ENCODE results near the gene MRPS15. TPM values are rescaled to one million over a fixed set of nuclear protein-coding genes. Genes with fewer than 3 reads are reported as not detected.
"Not testable (repeated sequence)": the region's sequence is repeated elsewhere in the genome, so short reads cannot be mapped to it uniquely, and the experiment has no call there.

Gene MRPS15
- polyA plus RNA-seq, 3 donors, result 36.2 to 68.1 (median 66.4) TPM

GRCh38 chr1:36511804-36512798 lies 47.9 kb upstream of the MRPS15 start:
- Mint-ChIP-seq H3K36me3 (no peaks in the 10 kb centered on the region), H3K27ac (peak overlapping the region in 1 of 7 donors; percentile 36), H3K4me1 (peaks cover 27% of the 10 kb centered on the region), H3K27me3 (ENCODE audit: low read depth in 3 of 3) (peaks cover 0 to 8% (median 0%) of the 10 kb centered on the region in 3 donors), H3K9me3 (peaks cover 0 to 2% (median 0%) of the 10 kb centered on the region in 7 donors), H3K4me3 (no peak overlapping the region)
- H3K4me3 ChIP-seq (replicated peaks in 1 of 3; ENCODE audit: low read depth in 2 of 3, low read length in 3 of 3), result no peak overlapping the region
- H3K27ac ChIP-seq (ENCODE audit: low read depth in 1 of 2, low read length in 2 of 2), result no peak overlapping the region
- H2AFZ ChIP-seq (ENCODE audit: insufficient read depth, low read depth, low read length, poor library complexity, severe bottlenecking), result no peak overlapping the region
- H3K79me2 ChIP-seq (ENCODE audit: insufficient read depth, low read length), result no peaks in the 10 kb centered on the region
- 98% methylated on average over 6 of the region's 15 CpGs for WGBS (ENCODE audit: insufficient coverage)
- no peak for DNase-seq
- H3K36me3 ChIP-seq (replicated peaks in 1 of 2; ENCODE audit: control insufficient read depth in 1 of 2, insufficient read depth in 2 of 2, low read length in 2 of 2), result no peaks in the 10 kb centered on the region
- no peaks in the 10 kb centered on the region for H3K27me3 ChIP-seq (ENCODE audit: control insufficient read depth in 2 of 2, insufficient read depth in 2 of 2, low read length in 2 of 2)
- TF ChIP-seq, protein P1, sequence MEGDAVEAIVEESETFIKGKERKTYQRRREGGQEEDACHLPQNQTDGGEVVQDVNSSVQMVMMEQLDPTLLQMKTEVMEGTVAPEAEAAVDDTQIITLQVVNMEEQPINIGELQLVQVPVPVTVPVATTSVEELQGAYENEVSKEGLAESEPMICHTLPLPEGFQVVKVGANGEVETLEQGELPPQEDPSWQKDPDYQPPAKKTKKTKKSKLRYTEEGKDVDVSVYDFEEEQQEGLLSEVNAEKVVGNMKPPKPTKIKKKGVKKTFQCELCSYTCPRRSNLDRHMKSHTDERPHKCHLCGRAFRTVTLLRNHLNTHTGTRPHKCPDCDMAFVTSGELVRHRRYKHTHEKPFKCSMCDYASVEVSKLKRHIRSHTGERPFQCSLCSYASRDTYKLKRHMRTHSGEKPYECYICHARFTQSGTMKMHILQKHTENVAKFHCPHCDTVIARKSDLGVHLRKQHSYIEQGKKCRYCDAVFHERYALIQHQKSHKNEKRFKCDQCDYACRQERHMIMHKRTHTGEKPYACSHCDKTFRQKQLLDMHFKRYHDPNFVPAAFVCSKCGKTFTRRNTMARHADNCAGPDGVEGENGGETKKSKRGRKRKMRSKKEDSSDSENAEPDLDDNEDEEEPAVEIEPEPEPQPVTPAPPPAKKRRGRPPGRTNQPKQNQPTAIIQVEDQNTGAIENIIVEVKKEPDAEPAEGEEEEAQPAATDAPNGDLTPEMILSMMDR (IDR thresholded peaks at IDR 0.05), result no peak
- intact Hi-C loops (cut with micrococcal nuclease), result no loop called here
- no peaks in the 10 kb centered on the region for H3K9me3 ChIP-seq (replicated peaks in 1 of 2; ENCODE audit: control insufficient read depth in 1 of 2, insufficient read depth in 1 of 2, low read length in 2 of 2)
- H3K9ac ChIP-seq (ENCODE audit: insufficient read depth, low read length, poor library complexity, severe bottlenecking), result no peak overlapping the region
- no peak overlapping the region for H3K4me2 ChIP-seq (replicated peaks; ENCODE audit: extremely low read depth, low read length, poor library complexity, severe bottlenecking)
- no peaks in the 10 kb centered on the region for H4K20me1 ChIP-seq (ENCODE audit: insufficient read depth, low read length)
- peaks cover 25 to 27% of the 10 kb centered on the region in 2 donors for H3K4me1 ChIP-seq (ENCODE audit: control insufficient read depth in 1 of 2, insufficient read depth in 2 of 2, low read length in 2 of 2)

GRCh38 chr1:36511220-36511619 lies 47.0 kb upstream of the MRPS15 start:
- Mint-ChIP-seq H3K27ac (peak overlapping the region in 1 of 7 donors; percentile 24), H3K4me1 (peaks cover 24% of the 10 kb centered on the region)
- no CpG with 5 or more reads among the region's 2 CpGs for WGBS (ENCODE audit: insufficient coverage)
- H3K36me3 Mint-ChIP-seq; H4K20me1 ChIP-seq (ENCODE audit: insufficient read depth, low read length); H3K9me3 Mint-ChIP-seq; H3K9ac ChIP-seq (ENCODE audit: insufficient read depth, low read length, poor library complexity, severe bottlenecking); H3K4me2 ChIP-seq (replicated peaks; ENCODE audit: extremely low read depth, low read length, poor library complexity, severe bottlenecking); H3K27me3 ChIP-seq (ENCODE audit: control insufficient read depth in 2 of 2, insufficient read depth in 2 of 2, low read length in 2 of 2); H3K27ac ChIP-seq (ENCODE audit: low read depth in 1 of 2, low read length in 2 of 2); intact Hi-C loops (cut with micrococcal nuclease); H3K79me2 ChIP-seq (ENCODE audit: insufficient read depth, low read length); H3K4me3 ChIP-seq (replicated peaks in 1 of 3; ENCODE audit: low read depth in 2 of 3, low read length in 3 of 3); H2AFZ ChIP-seq (ENCODE audit: insufficient read depth, low read depth, low read length, poor library complexity, severe bottlenecking); H3K9me3 ChIP-seq (replicated peaks in 1 of 2; ENCODE audit: control insufficient read depth in 1 of 2, insufficient read depth in 1 of 2, low read length in 2 of 2); H3K36me3 ChIP-seq (replicated peaks in 1 of 2; ENCODE audit: control insufficient read depth in 1 of 2, insufficient read depth in 2 of 2, low read length in 2 of 2); H3K27me3 Mint-ChIP-seq (ENCODE audit: low read depth in 3 of 3); H3K4me3 Mint-ChIP-seq: not testable (repeated sequence)
- DNase-seq, result peak in 1 of 3 donors; percentile 13
- H3K4me1 ChIP-seq (ENCODE audit: control insufficient read depth in 1 of 2, insufficient read depth in 2 of 2, low read length in 2 of 2), result peaks cover 16 to 19% of the 10 kb centered on the region in 2 donors

Data from CD14-positive monocyte (primary cell).